NCI-H774 (cell line): ENCODE measurements around the gene LEMD2.

Experiments
- DNase-seq: peaks from one replicate; lab custom pipeline; 2025; lab: John Stamatoyannopoulos, UW

LEMD2 gene

GRCh38 chr6:33794910-33795623, 6.1 kb upstream of the LEMD2 start:
- DNase-seq = no peak

- no peak for DNase-seq
Measured at GRCh38 chr6:33792981-33793380, 4.1 kb upstream of the LEMD2 start.

DNA sequence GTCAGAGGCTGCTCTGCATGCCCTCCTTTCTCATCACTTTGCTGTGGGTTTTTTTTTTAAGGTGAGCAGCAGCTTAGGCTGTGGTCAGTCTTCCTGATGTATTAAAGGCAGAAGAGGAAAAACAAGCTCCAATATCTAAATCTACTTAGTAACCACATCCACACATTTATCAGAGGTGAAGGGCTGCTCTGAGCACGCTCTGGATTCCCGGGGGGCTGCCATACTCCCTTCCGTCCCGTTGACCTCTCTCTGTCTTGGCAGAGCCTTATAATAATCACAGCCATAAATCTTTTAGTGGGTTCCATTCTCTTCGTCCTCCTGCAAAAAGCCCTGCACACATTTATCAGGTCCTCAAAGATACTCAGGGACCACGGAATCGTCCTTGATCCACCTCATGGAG, 2.7 kb upstream of the LEMD2 start:
- no peak for DNase-seq

GRCh38 chr6:33790910-33791309, 2.0 kb upstream of the LEMD2 start:
- no peak for DNase-seq

DNA sequence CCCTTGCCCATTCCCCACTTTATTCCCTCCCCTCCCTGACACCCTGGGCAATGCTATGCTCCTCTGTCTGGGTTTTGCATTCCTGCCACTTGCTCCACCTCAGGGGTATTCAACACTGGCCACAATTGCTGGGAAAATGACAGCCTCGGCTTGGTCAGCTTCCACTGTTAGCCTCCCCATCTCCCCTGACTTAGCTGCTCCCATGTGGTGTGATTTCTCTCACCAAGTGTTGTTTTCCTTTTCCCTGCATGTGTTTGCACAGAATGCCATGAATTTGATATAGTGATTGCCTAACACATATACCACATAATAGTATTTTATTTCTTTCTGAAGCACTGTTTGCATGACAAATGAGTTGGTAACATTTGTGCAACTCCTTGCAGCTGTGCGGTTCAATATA, 1.4 kb upstream of the LEMD2 start:
- DNase-seq = no peak

GRCh38 chr6:33789550-33789895, 593 bp upstream of the LEMD2 start:
- no peak for DNase-seq

DNA sequence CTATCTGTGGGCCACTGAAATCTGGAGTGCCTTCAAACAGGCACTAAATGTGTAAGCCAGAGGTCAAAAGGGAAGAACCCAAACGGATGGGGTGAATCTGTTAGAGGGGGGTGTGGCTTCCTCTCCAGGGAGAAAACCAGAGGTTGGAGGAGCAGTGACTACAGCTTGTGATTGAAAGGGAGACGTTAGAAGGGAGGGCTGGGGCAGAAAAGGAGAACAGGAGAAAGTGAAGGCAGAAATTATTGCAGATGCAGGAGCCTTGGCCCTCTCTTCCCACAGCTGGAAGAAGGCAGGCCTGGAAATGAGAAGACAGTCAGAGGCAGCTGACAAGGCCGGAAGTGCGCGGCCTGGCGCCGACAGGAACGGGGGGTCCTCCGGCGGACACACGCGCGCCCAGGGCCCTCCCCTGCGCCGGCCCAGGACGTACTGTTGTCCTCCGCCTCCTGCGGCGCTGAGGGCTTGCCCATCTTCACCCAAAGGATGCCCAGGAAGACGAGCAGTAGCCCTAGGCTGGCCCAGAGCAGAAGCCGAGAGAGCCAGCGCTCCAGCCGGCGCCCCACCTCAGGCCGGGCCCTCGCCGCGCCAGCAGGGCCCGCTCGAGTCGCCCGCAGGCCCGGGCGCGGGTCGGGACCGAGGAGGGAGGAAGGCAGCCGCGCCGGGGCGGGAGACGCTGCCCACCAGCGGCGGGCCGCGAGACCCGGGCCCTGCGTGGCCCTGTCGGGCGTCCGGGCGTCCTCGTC, 806 bp downstream of the LEMD2 start:
- no peak for DNase-seq

DNA sequence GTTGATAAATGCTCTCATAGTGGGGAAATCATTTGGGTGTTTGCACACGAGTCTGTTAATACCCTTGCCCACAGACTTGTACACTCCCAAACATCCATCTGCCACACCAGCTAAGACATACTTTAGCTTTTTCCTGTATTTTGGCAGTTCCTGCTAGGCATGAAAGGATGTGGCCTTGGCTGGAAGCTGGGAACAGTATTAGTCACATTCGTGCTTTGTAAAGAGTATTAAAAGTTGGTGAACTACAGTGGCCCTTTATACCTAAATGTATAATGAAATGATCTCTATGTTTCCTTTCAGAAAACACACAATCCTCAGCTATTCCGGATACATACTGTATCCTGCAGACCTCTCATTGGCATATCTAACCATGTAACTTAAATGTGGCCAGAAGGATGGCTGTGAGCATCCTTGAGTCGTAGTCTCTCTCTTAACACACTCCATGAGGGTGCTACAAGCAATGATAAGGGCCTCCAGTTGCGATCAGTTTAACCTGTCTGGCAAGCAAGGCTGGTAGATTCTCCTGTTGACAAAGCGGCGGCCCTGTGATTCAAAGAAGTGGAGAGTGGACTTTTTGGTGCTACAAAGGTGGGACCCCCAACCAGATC, 1.5 kb downstream of the LEMD2 start:
- DNase-seq = no peak

GRCh38 chr6:33786736-33787135, 2.2 kb downstream of the LEMD2 start:
- no peak for DNase-seq

DNA sequence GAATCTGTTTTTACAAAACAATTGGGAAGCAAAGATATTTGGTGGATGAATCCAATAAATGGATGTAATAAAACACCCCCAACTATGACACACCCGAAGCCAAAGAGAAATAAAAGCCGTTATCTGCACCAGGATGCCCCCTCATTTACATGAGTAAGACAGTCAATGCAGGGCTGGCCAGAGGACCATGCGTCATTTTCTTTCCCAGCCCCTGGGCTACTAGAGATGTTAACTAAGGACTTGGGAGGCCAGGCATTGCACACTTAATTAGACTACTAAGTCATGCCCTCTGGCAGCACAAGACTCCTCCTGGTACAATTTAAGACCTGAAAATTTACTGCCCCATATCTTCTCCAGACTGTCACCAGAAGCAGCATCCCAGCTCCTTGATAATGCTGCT, 3.2 kb downstream of the LEMD2 start:
- DNase-seq = no peak

- DNase-seq = no peak
Measured at GRCh38 chr6:33784787-33785186, 4.1 kb downstream of the LEMD2 start.

DNA sequence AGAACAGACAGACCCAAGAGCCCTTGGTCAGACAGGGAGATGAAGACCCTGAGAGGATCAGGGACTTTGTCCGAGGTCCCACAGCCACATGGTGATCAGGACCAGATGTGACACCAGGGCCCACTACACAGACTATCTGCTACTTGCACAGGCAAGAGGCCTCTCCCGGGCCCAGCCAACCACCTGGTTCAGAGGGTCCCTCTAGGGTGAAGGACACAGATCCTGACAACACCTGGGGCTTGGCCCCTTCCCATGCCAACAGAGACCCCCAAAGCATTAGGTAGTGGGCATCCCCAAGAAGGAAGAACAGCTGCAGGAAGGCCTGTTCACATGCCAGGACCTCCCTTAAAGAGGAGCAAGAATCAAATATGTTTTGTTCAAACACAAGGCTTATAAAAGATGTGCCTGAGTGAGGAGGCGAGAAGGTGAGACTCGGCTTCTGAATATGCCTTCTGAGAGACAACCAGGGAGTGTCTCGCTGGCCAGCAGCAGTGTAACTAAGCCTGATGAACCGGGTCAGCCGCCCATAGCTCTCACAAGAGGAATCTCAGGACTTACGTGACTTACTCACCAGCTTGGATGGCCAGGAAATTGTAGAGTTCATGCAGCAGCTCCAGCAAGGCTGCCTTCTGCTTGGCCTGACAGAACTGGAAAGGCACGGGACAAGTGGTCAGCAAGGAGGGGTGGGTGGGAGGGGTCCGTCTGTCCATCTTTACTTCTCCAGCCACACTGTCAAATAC, 5.0 kb downstream of the LEMD2 start:
- DNase-seq = no peak

DNA sequence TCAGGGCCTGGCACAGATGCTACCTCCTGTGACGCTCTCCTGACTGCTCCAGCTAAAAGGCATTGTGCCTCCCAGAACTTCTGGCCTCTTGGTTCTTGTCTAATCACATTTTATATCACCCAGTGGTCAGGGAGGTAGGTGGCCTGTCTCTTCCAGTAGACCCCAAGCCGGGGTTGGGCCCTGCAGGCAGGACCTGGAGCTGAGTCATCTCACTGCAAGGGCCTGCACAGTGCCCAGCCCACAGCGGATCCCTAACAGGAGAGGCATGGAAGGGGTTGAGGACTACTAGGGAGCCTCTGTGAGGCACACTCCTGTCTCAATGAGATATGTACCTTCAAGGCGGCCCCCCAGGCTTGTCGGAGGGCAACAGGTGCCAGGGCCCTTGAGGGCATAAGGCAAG, 6.4 kb downstream of the LEMD2 start:
- no peak for DNase-seq

DNA sequence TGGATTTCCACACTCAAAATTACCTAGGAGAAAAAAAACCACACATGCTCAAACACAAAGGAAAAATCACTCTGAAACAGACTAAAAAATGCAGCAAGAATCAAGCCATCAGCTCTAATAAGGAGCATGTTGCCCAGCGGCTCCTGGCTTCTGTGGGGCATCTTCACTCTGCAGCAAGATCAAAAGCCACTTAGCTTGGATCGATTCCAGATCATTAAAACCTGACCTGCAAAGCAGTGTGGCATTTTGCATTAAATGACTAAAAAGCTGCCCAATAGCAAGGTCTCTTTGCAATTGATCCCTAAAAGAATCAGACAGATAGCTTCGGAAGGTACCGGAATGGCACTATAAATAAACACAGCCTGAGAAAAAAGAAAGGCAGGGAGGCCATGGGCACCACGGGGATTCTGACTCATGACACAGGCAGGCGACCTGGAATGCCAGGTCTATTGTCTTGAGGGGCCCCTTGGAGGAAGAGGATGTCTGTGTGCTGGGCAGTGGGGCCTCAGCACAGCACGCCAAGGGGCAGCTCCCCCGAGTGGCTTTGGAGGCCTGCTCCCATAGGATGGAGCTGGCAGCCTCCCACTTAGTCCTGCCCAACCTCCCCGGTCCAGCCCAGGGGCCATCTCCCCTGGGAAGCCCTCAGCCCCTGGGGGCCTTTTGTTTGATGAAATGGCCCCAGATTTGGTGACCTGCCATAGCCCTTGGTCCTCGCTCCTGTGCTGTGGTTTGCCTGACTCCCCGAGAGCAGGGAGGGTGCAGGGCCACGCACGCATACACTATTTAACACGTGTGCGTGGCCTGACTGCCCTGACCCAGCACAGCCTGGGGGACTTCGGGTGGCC, 7.6 kb downstream of the LEMD2 start:
- no peak for DNase-seq

DNA sequence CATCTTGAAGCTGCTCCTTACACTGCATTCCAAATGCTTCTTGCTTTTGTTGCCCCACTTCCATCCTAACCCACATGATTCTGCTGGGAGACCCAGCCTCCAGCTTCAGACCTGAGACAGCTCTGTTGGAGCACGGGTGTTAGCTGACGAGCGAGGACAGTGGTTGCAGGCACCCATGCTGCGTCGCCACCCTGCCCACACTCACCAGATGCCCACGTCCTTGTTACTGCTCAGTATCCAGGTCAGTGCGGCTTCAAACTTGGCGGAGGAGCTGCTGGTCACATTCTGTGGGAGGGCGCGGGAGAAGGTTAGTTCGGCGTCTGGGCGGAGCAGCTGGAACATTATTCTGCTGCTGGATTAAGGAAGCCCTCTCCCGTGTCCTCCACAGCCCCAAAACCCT, 9.0 kb downstream of the LEMD2 start:
- DNase-seq = no peak

GRCh38 chr6:33779290-33779689, 9.6 kb downstream of the LEMD2 start:
- DNase-seq = no peak

DNA sequence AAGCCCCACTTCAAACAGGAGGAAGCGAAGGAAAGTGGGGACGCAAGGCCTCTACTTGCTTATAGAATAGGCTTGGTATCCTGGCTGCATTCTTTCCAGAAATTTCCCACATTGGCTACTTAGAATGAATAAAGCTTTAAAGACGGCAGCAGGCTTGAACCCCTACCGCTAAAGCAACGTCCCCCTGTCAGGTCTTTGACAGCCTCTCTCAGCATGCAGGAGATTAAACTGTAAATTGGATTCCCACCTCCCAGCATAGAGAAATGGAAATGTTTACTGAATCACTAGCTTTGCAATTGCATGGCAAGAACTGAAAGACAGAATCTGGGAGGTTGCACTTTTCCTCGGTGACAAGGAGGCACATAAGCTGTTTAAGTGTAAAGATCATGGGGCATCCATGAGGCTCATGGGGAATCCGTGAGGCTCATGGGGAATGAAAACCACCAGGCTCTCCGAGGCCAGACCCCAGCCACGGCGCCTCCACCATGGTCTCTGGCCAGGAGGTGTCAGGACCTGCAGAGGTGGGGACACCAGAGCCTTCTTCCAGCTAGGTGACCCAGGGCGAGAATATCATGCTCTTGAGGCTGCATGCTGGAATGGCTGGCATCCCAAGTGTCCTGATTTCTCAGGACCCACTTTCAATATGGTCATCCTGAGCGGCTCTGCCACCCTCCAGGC, 10.3 kb downstream of the LEMD2 start:
- DNase-seq = no peak

- no peak for DNase-seq
Measured at GRCh38 chr6:33777398-33778388, 11.2 kb downstream of the LEMD2 start.

- no peak for DNase-seq
Measured at GRCh38 chr6:33776764-33777163, 12.2 kb downstream of the LEMD2 start.

GRCh38 chr6:33776186-33776585, 12.7 kb downstream of the LEMD2 start:
- DNase-seq = no peak
